ENCODE measurements around the gene TXNDC8.

DNA sequence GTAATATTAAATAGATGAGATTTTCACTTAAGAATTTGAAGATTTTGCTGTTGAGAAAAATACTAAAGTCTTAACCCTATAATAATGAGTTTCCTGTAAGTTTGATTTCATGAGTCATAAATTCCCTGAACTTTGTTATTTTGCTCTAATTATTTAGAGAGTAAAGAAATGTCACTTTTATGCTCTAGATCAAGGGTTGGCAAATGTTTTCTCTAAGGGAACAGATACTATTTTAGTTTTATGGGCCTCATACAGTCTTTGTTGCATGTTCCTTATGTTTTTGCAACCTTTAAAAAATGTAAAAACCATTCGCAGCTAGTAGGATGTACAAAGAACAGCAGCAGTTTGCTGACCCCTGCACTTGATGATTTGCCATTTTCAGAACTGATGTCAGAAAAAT lies 480 bp upstream of the TXNDC8 start:
- TF ChIP-seq, protein P1, sequence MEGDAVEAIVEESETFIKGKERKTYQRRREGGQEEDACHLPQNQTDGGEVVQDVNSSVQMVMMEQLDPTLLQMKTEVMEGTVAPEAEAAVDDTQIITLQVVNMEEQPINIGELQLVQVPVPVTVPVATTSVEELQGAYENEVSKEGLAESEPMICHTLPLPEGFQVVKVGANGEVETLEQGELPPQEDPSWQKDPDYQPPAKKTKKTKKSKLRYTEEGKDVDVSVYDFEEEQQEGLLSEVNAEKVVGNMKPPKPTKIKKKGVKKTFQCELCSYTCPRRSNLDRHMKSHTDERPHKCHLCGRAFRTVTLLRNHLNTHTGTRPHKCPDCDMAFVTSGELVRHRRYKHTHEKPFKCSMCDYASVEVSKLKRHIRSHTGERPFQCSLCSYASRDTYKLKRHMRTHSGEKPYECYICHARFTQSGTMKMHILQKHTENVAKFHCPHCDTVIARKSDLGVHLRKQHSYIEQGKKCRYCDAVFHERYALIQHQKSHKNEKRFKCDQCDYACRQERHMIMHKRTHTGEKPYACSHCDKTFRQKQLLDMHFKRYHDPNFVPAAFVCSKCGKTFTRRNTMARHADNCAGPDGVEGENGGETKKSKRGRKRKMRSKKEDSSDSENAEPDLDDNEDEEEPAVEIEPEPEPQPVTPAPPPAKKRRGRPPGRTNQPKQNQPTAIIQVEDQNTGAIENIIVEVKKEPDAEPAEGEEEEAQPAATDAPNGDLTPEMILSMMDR (conservative IDR thresholded peaks at IDR 0.05; ENCODE audit: low read length) = no peak
- no peak for TF ChIP-seq EZH2phosphoT487 (IDR thresholded peaks at IDR 0.05; ENCODE audit: borderline replicate concordance)
